Embryonic facial prominence (tissue), 1 donor: ENCODE measurements around the gene CNP.
A peak's percentile ranks its signal among the peaks of the same experiment; 100 is the strongest.
"Not testable (repeated sequence)": the region's sequence is repeated elsewhere in the genome, so short reads cannot be mapped to it uniquely, and the experiment has no call there.

Experiments
- DNase-seq: peaks from one replicate; pipeline ENCODE4 v3.0.0-alpha.2; 2016; ENCODE audit errors: extremely low spot score

The CNP gene

DNA sequence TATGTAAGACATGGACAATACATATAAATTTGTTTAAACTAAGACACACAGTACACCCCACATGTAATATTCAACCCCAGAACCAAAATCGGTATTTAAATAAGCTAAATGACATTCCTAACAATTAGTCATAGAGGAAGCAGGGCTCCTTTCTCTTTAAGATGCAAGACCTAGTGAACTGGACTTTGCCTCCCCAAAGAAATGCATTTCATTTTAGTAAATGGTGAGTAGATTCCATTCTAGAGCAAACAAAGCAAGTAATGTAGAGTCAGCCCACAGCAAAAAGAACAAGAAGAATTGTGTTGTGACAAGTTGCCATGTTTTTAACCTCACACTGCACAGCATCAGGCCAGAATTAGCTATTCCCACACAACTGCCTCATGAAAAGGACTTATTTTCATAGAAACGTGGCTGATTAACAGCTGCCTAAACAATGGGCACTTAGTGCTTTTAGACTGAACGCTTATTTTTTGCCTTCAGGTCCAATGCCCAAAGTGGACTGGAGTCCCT, 36.3 kb downstream of the CNP start:
- no peak for DNase-seq

DNA sequence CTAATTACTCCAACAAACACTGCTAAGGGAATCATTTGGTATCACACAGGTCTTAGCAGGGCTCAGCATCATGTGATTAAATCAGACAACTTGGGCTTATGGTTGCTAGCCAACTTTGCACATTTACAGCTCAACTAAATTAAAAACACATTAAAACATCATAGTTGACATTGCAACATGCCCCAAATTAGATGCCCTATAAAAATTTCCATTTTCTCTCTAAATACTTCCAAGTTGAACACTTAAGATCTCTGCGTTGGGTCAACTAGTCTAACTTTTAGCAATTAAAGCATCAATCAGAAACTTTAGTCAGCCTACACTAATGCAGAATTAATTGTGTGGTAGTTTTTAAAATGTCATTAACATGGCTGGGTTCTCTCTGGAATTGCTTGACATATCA, 38.6 kb downstream of the CNP start:
- no peak for DNase-seq

DNA sequence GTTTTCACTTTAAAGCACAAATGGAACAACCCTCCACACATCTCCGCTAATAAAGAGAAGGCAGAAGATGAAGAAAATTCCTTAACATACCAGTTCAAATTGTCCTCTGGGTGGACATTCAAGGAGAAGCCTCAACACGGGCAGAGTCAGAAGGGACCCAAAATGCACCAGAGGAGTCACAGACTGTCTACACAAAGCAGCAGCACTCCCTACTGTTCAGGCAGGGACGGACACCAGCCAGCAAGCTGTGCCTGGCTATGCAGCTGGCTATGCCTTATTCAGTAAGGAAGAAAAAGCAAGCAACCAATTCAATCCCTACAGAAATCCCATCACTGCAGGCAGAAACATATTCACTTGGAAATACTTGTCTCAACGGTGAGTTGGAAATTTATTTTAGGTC, 42.6 kb downstream of the CNP start:
- DNase-seq, result no peak

DNA sequence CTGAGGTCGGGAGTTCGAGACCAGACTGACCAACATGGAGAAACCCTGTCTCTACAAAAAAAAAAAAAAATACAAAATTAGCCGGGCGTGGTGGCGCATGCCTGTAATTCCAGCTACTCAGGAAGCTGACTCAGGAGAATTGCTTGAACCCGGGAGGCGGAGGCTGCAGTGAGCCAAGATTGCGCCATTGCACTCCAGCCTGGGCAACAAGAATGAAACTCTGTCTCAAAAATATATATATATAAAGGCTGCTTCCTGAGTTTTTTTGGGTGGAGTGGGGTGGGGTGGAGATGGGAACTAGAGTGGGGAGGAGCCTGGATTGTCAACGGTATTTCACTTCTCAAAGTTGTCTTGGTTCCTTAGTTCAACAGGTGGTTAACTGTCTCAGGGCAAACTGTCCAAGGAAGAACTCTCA, 43.7 kb downstream of the CNP start:
- not testable (repeated sequence) for DNase-seq

- DNase-seq, result no peak
Measured at GRCh38 chr17:42010898-42011516, 44.4 kb downstream of the CNP start.

GRCh38 chr17:42012363-42012762, 45.8 kb downstream of the CNP start:
- DNase-seq, result not testable (repeated sequence)

GRCh38 chr17:42013740-42014139, 47.1 kb downstream of the CNP start:
- DNase-seq, result not testable (repeated sequence)

DNA sequence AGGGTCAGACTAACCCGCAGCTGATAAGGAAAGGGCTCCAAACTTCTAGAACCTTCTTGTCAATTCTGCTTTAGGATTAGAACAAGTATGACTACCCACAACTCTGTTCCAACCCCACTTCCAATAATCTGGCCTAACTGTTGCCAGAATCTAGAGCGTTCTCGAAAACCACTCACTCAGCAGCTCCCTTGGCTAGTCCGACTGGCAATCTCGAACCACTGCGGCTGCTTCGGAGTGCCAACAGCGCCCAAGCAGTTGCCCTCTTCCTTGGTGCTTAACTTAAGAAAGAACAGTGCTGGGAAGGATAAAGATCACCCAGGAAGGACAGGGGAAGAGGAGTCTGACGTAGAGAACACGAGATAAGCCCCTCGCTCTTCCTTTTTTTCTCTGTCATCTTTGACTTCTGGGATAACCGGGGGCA, 49.8 kb downstream of the CNP start:
- DNase-seq, result no peak

DNA sequence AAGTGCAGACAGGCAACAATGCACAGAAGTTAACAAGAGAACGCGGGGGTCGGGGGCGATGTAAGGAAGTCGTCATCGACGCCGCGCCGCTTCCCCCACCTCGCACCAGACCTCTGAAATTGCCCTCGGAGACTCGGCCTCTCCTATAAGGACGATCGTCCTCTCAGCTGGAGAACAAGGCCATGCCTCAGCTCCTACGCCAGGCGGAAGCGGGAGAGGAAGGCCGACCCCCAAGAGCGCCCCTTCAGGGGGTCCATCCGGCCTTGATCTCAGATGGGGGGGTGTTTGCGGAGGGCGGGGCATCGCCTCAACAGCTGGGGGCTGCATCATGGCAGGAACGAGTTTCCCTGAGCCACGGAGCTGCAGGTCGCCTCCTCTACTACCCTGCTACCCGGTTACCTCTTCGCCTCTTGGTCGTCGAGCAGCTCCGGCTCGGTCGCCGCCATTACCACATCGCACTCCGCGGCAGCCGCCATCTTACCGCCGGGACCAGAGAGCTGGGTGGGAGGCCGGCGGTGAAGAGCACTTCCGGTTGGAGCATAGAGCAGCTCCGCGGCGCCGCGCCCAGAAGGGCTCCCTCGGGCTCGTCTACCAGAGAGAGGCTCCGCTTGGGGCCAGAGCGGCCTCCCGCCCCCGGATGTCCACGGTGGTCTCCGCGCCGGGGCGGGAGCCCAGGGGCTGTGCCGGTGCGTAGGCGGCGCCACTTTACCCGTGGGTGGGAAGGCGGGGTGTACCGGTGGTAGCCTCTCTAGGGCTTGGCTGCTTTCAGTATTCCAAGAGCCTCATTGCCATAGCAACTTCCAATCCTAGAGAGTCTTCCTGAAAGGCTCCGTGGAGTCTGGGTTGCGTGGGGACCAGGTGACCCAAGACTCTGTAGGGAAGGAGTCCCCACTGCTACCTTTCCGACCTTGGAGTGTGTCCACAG, 50.6 kb downstream of the CNP start, which contains the start of gene DNAJC7:
Gene DNAJC7 (minus strand): TSS at position 499 of the 925 bp plus-strand sequence. CDS start 23 bp downstream, at position 476.
- DNase-seq, result peak; percentile 93

DNA sequence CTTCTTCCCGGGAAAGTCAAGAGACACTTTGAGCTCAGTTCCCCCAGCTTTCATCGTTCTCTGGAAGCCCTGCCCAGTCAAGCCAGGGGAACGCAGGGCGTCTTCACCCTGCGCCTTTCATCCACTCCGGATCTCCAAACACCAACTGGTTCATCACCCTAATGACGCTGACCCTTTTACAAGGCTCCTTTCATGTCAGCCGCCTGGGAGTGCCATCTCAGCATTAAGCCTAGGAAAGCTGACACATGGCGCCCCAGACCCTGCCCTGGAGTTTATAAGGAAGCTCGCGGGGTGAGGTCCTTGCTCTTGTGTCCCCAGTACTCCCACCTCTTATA, 51.2 kb downstream of the CNP start:
- no peak for DNase-seq

GRCh38 chr17:42018339-42018738, 51.7 kb downstream of the CNP start:
- no peak for DNase-seq

DNA sequence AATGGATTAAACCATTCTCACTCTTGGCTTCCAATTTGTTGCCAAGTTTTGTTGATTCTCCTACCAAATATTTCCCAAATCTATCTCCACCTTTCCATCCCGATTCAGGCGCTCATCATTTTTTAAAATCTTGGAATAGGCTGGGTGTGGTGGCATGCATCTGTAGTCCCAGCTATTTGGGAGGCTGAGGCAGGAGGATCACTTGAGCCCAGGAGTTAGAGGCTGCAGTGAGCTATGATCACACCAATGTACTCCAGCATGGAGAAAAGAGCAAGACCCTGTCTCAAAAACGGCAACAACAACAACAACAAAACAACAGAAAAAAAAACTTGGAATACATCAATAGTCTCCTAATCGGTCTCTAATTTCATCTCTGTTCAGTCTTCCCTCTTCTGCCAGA, 52.4 kb downstream of the CNP start:
- DNase-seq, result no peak

- peak; percentile 74 for DNase-seq
Measured at GRCh38 chr17:42019509-42020404, 53.2 kb downstream of the CNP start, which contains the start of gene NKIRAS2. NKIRAS2 (plus strand) TSS chr17:42020090; CDS start chr17:42021578, 1,488 bp downstream.

DNA sequence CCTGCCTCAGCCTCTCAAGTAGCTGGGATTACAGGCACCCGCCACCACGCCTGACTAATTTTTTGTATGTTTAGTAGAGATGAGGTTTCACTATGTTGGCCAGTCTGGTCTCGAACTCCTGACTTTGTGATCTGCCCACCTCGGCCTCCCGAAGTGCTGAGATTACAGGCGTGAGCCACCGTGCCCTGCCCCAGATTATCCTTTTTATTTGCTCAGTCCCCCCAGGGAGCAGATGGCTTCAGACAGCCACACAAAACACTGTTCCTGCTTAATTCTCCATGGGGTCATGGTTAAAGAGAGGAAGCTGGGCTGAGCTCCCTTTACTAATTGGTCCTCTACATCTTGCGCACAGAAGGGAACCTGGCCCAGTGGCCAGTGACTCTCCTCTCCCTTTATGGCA, 54.2 kb downstream of the CNP start:
- not testable (repeated sequence) for DNase-seq

- no peak for DNase-seq
Measured at GRCh38 chr17:42023524-42024349, 57.1 kb downstream of the CNP start.

DNA sequence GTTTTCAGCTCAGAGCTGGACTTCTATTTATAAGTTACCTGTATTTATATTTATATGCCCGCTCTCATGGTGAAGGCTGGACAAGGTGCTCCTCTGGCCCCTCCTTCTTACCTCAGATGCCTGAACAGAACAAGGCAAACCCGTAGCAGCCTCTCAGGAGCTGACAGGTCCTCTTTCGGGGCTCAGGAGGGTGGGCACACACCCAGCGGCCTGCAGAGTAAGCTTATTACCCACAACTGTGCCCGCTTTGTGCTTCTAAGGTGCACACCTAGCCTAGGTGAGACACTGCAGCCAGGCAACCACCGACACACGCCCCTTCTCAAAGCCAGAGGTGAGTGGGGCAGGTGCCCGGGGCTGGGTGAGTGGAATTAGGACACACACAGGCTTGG, 58.6 kb downstream of the CNP start:
- DNase-seq, result no peak

GRCh38 chr17:42025936-42026335, 59.3 kb downstream of the CNP start:
- no peak for DNase-seq

GRCh38 chr17:42026857-42027589, 60.4 kb downstream of the CNP start:
- DNase-seq, result no peak
